Kidney epithelial cell (primary cell): Measurements from ENCODE around the gene TRIO. TPM values are rescaled to one million over a fixed set of nuclear protein-coding genes. Genes with fewer than 3 reads are reported as not detected.

Source experiments
- DNase-seq: peaks from one replicate; pipeline ENCODE4 v3.0.0-alpha.2; 2010; ENCODE audit warnings: low read depth
- H3K27me3 ChIP-seq: 2 replicates; pipeline ENCODE4 v1.6.0; 2011; ENCODE audit warnings: low read length; ENCODE audit not compliant: control insufficient read depth, insufficient read depth
- H3K36me3 ChIP-seq: 2 replicates; pipeline ENCODE4 v1.5.1; 2011; ENCODE audit warnings: low read length; ENCODE audit not compliant: control insufficient read depth, insufficient read depth
- H3K4me3 ChIP-seq: 2 replicates; pipeline ENCODE4 v1.5.1; 2011; ENCODE audit warnings: low read depth, mild to moderate bottlenecking, control low read depth, low read length
- total RNA-seq: library from RNA; depleted of rRNA; stranded (reverse); fragments of >200 nt; gene quantifications from 2 replicates; pipeline ENCODE4 v1.2.3, GENCODE V29; 2015
- TF ChIP-seq, protein P1 (sequence below): IDR thresholded peaks from 2 replicates; pipeline ENCODE4 v1.5.1; 2011; ENCODE audit warnings: mild to moderate bottlenecking, moderate library complexity, low read length, control low read depth, inconsistent platforms; ENCODE audit not compliant: insufficient read depth, poor library complexity, severe bottlenecking

TRIO gene
- total RNA-seq, 1 donor from 2014 or later, result 174 TPM

DNA sequence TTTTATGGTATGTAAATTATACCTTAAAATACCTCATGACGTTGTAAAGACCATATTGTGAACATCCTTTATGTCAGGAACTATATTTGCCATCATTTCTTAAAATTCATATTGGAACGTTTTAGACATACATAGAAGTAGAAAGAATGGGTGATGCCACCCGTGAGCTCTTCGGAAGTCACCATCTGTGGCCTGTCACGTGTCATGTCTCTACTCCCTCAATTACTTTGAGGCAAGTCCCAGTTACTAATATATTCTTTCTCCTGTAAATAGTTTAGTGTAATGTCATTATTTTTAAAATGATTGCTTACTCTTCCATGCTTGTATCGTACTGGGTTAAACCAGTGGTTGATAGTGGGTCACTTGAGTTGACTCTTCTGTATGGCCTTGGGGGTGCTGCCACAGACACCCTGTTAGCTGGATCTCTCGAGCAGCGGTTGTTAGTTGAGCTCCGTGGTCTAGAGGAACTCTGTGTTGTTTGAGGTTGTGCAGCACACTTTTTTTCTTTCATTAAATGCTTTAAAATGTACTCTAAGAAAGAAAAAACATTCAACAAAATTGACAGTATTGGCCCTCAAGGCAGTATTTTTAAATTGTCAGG lies 66.2 kb downstream of the TRIO start:
- H3K4me3 ChIP-seq, result no peak overlapping the region
- TF ChIP-seq, protein P1, sequence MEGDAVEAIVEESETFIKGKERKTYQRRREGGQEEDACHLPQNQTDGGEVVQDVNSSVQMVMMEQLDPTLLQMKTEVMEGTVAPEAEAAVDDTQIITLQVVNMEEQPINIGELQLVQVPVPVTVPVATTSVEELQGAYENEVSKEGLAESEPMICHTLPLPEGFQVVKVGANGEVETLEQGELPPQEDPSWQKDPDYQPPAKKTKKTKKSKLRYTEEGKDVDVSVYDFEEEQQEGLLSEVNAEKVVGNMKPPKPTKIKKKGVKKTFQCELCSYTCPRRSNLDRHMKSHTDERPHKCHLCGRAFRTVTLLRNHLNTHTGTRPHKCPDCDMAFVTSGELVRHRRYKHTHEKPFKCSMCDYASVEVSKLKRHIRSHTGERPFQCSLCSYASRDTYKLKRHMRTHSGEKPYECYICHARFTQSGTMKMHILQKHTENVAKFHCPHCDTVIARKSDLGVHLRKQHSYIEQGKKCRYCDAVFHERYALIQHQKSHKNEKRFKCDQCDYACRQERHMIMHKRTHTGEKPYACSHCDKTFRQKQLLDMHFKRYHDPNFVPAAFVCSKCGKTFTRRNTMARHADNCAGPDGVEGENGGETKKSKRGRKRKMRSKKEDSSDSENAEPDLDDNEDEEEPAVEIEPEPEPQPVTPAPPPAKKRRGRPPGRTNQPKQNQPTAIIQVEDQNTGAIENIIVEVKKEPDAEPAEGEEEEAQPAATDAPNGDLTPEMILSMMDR, result no peak
- DNase-seq, result no peak
- H3K27me3 ChIP-seq, result no peaks in the 10 kb centered on the region
- no peaks in the 10 kb centered on the region for H3K36me3 ChIP-seq

DNA sequence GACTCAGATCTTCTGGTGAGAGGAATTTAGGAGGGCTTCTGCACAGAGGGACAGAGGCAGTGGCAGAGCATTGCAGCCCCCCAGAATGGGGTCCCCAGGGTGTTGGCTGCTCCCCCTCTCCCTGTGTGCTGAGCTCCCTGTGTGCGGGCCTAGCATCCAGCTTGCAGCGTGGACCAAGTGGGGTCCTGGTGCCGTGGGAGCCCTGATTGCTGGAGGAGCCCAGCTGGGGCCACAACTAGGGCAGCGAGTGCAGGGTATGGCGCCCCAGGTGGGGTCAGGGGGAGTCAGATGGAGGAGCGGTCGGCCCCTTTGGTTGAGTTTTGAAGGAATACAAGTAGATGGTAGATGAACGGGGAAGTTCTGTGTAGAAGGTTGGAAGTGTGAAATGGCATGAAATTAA lies 66.7 kb downstream of the TRIO start:
- no peaks in the 10 kb centered on the region for H3K36me3 ChIP-seq
- TF ChIP-seq, protein P1, result no peak
- H3K4me3 ChIP-seq, result no peak overlapping the region
- no peaks in the 10 kb centered on the region for H3K27me3 ChIP-seq
- DNase-seq, result no peak

DNA sequence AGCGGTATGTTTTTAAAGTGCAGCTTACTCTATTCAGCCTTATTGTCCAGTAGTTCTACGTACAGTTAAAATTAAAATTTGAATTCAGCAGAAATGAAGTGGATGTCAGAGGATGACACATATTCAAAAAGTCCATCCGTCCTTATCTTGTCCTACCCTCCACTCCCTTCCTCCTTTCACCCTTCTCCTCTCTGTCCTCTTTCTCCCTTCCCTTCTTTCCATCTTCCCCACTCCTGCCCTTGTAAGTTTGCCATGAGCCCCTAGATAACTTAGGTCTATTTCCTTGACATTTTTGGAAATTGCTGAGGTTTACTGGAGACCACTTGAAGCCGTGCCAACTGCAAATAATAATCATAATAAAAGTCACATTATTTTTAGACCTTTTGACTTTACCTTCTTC lies 67.6 kb downstream of the TRIO start:
- DNase-seq, result no peak
- TF ChIP-seq, protein P1, result no peak
- H3K27me3 ChIP-seq, result no peaks in the 10 kb centered on the region
- no peaks in the 10 kb centered on the region for H3K36me3 ChIP-seq
- no peak overlapping the region for H3K4me3 ChIP-seq

DNA sequence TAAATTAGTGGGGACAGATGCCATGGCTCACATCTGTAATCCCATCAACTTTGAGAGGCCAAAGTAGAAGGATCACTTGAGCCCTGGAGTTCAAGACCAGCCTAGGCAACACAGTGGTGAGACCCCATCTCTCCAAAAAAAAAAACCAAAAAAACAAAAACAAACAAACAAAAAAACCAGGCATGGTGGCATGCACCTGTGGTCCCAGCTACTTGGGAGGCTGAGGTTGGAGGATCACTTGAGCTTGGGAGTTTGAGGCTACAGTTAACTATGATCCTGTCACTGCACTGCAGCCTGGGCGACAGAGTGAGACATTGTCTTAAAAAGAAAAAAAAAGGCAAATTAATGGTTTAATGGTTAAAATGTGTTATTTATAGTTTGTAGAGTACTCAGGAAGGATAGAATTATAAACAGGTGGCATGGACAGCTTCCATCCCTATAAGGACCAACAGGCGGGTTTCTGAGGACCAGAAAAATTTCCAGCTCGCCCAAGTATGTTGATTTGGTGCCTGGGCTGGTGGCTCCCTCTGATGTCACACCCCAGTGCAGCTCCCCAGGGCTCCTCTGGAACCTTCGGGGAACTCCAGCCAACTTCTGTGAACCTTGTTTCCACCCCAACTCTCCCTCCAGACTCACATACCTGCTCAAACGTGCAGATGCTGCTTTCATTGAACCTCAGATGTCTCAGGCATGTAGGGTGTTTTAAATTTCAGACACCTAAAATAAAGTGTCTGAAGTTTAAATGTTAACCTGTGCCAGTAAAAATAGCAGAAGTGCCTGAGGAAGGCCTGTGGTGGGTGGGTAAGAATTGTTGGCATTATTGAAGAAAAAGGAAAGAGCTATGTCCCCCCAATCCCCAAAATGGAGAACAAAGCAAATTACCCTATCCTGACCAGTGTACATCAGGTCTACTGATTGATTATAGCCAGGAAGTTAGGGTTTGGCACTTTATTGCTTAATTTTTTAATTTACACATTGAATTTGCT lies 69.0 kb downstream of the TRIO start:
- no peak for DNase-seq
- H3K36me3 ChIP-seq, result no peaks in the 10 kb centered on the region
- H3K27me3 ChIP-seq, result no peaks in the 10 kb centered on the region
- TF ChIP-seq, protein P1, result no peak
- H3K4me3 ChIP-seq, result no peak overlapping the region

DNA sequence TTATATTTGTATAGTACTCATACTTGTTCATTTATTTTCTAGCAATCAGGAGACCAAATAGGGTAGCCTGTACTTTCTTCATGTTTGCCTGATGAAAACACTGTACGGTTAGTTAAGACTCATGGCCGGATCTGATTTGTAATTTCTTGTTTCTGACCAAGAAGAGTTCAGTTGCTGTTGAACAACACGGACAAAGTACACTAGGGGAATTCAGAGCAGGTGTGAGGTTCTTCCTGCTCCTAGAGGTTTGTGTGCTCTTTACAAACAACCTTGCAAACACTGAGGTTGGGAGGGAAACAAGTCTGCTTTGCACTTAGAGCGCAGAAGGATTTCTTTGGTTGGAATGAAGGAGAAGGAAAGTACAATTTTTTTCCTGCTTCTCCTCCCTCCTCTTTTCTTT lies 69.7 kb downstream of the TRIO start:
- Histone ChIP-seq H3K36me3 (no peaks in the 10 kb centered on the region), H3K4me3 (no peak overlapping the region), H3K27me3 (no peaks in the 10 kb centered on the region)
- TF ChIP-seq, protein P1, result no peak
- DNase-seq, result no peak
